Retina (tissue), 1 donor: Measurements from ENCODE around the gene KRTAP1-5.
"Not testable (repeated sequence)": the region's sequence is repeated elsewhere in the genome, so short reads cannot be mapped to it uniquely, and the experiment has no call there.

Experiments
- DNase-seq: peaks from one replicate; pipeline ENCODE4 v3.0.0-alpha.2; 2016

KRTAP1-5 gene

GRCh38 chr17:41046735-41047465 lies 19.9 kb upstream of the KRTAP1-5 start, which contains the start of gene KRTAP2-1:
TSS of gene KRTAP2-1 (minus strand) at chr17:41047316. CDS start at chr17:41047267, 49 bp downstream.
- not testable (repeated sequence) for DNase-seq

GRCh38 chr17:41042953-41043352 lies 15.9 kb upstream of the KRTAP1-5 start:
- DNase-seq = no peak

- DNase-seq = not testable (repeated sequence)
Measured at GRCh38 chr17:41040783-41041571, 14.0 kb upstream of the KRTAP1-5 start, which contains the start of gene KRTAP1-1. TSS of gene KRTAP1-1 (minus strand) at chr17:41041450. CDS start at chr17:41041397, 53 bp downstream.

- DNase-seq = no peak
Measured at GRCh38 chr17:41037853-41038350, 10.9 kb upstream of the KRTAP1-5 start.

- not testable (repeated sequence) for DNase-seq
Measured at GRCh38 chr17:41034346-41034935, 7.4 kb upstream of the KRTAP1-5 start, which contains the start of gene KRTAP1-3. TSS of gene KRTAP1-3 (minus strand) at chr17:41034874. CDS start at chr17:41034821, 53 bp downstream.

GRCh38 chr17:41029633-41030245 lies 2.7 kb upstream of the KRTAP1-5 start, which contains the start of gene KRTAP1-4:
TSS of gene KRTAP1-4 (minus strand) at chr17:41030195. CDS start at chr17:41030078, 117 bp downstream.
- DNase-seq = no peak

- no peak for DNase-seq
Measured at GRCh38 chr17:41024697-41025096, 2.3 kb downstream of the KRTAP1-5 start.

- no peak for DNase-seq
Measured at GRCh38 chr17:41020336-41020735, 6.7 kb downstream of the KRTAP1-5 start.

GRCh38 chr17:41019415-41019814 lies 7.6 kb downstream of the KRTAP1-5 start:
- DNase-seq = no peak

- no peak for DNase-seq
Measured at GRCh38 chr17:41018541-41018940, 8.5 kb downstream of the KRTAP1-5 start.

- DNase-seq = no peak
Measured at GRCh38 chr17:41016578-41017215, 10.3 kb downstream of the KRTAP1-5 start.

- DNase-seq = no peak
Measured at GRCh38 chr17:41015454-41015853, 11.6 kb downstream of the KRTAP1-5 start.

- DNase-seq = no peak
Measured at GRCh38 chr17:41013606-41014005, 13.4 kb downstream of the KRTAP1-5 start.

- DNase-seq = no peak
Measured at GRCh38 chr17:41013181-41013580, 13.8 kb downstream of the KRTAP1-5 start.

GRCh38 chr17:41012326-41013120 lies 14.5 kb downstream of the KRTAP1-5 start:
- no peak for DNase-seq

GRCh38 chr17:41010441-41010840 lies 16.6 kb downstream of the KRTAP1-5 start:
- DNase-seq = no peak

GRCh38 chr17:41009936-41010335 lies 17.1 kb downstream of the KRTAP1-5 start:
- DNase-seq = no peak

GRCh38 chr17:41009301-41009760 lies 17.7 kb downstream of the KRTAP1-5 start:
- no peak for DNase-seq

- DNase-seq = no peak
Measured at GRCh38 chr17:41008811-41009210, 18.2 kb downstream of the KRTAP1-5 start, which contains the start of gene KRTAP3-1. TSS of gene KRTAP3-1 (minus strand) at chr17:41009128. CDS start at chr17:41009074, 54 bp downstream.

- no peak for DNase-seq
Measured at GRCh38 chr17:41004397-41004796, 22.6 kb downstream of the KRTAP1-5 start.

GRCh38 chr17:41003926-41004325 lies 23.1 kb downstream of the KRTAP1-5 start:
- DNase-seq = no peak
